ENCODE results near the gene PLD6.

Gene PLD6

DNA sequence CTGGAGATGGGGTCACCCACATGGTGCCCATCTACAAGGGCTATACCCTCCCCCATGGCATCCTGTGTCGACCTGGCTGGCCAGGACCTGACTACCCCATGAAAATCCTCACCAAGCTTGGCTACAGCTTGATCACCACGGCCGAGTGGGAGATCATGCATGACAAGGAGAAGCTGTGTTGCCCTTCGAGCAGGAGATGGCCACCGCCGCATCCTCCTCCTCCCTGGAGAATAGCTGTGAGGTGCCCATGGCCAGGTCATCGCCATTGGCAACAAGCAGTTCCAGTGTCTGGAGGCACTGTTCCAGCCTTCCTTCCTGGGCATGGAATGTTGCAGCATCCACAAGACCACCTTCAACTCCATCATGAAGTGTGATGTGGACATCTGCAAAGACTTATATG is 36.1 kb upstream of the PLD6 start:
- TF ChIP-seq, protein P1, sequence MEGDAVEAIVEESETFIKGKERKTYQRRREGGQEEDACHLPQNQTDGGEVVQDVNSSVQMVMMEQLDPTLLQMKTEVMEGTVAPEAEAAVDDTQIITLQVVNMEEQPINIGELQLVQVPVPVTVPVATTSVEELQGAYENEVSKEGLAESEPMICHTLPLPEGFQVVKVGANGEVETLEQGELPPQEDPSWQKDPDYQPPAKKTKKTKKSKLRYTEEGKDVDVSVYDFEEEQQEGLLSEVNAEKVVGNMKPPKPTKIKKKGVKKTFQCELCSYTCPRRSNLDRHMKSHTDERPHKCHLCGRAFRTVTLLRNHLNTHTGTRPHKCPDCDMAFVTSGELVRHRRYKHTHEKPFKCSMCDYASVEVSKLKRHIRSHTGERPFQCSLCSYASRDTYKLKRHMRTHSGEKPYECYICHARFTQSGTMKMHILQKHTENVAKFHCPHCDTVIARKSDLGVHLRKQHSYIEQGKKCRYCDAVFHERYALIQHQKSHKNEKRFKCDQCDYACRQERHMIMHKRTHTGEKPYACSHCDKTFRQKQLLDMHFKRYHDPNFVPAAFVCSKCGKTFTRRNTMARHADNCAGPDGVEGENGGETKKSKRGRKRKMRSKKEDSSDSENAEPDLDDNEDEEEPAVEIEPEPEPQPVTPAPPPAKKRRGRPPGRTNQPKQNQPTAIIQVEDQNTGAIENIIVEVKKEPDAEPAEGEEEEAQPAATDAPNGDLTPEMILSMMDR (IDR thresholded peaks at IDR 0.05; ENCODE audit: control insufficient read depth, insufficient read depth, low read depth, low read length, missing control alignments), result no peak
- no peak overlapping the region for H3K4me3 ChIP-seq (ENCODE audit: control insufficient read depth, low read depth, low read length)
- no peak for DNase-seq (ENCODE audit: low read depth)

DNA sequence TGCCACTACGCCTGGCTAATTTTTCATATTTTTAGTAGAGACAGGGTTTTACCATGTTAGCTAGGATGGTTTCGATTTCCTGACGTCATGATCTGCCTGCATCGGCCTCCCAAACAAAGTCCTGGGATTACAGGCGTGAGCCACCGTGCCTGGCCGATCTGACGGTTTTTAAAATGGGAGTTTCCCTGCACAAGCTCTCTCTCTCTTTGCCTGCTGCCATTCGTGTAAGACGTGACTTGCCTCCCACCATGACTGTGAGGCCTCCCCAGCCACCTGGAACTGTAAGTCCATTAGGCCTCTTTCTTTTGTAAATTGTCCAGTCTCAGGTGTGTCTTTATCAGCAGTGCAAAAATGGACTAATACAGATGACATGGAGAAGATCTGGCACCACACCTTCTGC is 35.5 kb upstream of the PLD6 start:
- TF ChIP-seq, protein P1 (IDR thresholded peaks at IDR 0.05; ENCODE audit: control insufficient read depth, insufficient read depth, low read depth, low read length, missing control alignments), result no peak
- DNase-seq (ENCODE audit: low read depth), result no peak
- no peak overlapping the region for H3K4me3 ChIP-seq (ENCODE audit: control insufficient read depth, low read depth, low read length)

DNA sequence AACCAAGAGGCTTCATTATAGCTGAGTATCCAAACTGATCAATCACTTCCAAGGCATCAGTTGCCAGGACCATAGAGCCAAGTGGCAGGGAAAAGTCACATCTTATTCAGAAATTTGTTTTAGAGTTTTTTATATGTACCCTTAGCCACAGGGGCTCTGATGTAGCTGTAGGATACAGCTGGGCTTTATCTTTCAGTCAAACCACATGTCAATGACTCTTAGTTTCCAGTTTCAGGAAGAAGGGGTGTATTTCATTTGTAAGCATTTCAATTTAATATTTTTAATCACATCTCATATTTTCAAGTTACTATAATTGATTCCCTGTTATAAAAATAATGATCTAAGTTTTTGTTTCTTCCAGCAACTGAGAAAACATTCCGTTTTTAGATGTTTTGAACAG is 33.7 kb upstream of the PLD6 start:
- no peak overlapping the region for H3K4me3 ChIP-seq (ENCODE audit: control insufficient read depth, low read depth, low read length)
- no peak for DNase-seq (ENCODE audit: low read depth)
- TF ChIP-seq, protein P1 (IDR thresholded peaks at IDR 0.05; ENCODE audit: control insufficient read depth, insufficient read depth, low read depth, low read length, missing control alignments), result no peak

DNA sequence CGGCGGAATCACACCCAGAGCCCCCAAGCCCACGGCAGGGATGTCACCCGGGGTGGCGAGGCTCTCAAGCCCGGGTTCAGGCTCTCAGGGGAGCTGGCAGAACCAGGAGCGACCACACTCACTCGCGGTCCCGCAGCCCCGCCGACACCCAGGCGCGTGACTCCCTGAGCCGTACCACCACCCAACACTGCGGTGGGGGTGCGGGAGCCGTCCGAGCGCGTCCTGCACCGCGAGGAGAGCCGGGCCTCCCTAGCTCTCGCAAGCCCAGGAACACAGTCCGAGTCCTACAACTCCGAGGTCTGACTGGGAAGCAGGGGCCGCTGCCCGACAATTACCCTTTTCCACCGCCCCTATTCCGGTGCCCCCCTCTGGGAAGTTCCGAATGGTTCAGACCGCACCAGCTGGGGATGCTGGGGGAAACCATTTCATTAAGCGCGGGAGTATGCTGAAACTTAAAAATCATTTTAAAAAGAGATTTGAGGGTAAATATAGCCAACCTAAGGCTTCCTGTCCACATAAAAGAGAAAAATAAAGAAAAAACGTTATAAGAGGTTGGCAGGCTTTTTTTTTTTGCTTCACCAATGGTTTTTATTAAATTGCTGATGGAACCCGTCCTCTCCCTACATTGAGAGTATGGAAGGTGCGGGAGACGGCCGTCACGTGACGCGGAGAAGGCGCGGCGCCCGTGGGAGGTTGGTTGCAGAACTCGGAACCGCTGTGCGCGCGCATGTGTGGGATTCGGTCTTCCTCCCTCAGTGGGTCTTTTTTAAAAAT is 31.1 kb upstream of the PLD6 start, which contains the start of gene FLCN:
TSS of gene FLCN (minus strand) at position 143 of the 774 bp plus-strand sequence. CDS start 9,031 bp downstream, outside the sequence.
- H3K4me3 ChIP-seq (ENCODE audit: control insufficient read depth, low read depth, low read length), result peak within 1 kb of the TSS; percentile 99
- TF ChIP-seq, protein P1 (IDR thresholded peaks at IDR 0.05; ENCODE audit: control insufficient read depth, insufficient read depth, low read depth, low read length, missing control alignments), result no peak
- peak; percentile 62 for DNase-seq (ENCODE audit: low read depth)

DNA sequence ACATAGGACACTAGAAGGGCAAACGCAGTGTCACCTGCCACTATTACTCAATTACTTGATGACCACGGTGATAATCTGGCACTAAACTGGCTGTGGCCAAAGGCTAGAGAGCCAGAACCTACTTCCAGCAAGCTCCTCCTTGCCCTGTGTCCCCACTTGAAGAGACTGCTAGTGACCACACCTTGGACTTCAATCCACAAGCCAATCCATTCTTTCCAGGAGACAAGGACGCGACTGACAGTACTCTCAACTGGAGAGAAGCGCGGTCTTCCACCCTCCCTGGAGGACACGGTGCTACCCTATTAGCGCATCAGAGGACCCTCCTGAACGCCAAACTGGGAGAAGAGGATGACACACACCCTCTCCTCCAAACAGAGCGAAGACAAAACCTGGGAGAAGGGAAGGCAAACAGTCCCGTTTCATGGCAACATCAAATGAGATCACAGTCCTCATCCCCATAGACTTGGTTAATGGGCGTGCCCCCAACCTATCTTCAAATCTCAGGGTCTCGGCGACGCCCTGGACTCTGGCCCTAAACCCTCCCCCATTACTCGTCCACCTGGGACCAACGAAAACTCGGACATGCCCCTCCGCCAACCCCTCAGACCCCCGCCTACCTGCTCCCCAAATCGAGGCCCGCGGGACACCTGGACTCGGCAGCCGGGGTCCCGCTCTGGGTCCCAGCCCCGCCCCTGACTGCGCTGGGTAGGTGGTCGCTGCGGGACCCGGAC is 30.3 kb upstream of the PLD6 start:
- DNase-seq (ENCODE audit: low read depth), result no peak

More for the DNA sequence above, 30.3 kb upstream of the PLD6 start:
- peak overlapping the region; percentile 99 for H3K4me3 ChIP-seq (ENCODE audit: control insufficient read depth, low read depth, low read length)
- TF ChIP-seq, protein P1 (IDR thresholded peaks at IDR 0.05; ENCODE audit: control insufficient read depth, insufficient read depth, low read depth, low read length, missing control alignments), result no peak
